ENCODE results near the gene RPS6KB2. TPM values are rescaled to one million over a fixed set of nuclear protein-coding genes. Genes with fewer than 3 reads are reported as not detected.

Gene RPS6KB2
- total and polyA plus RNA-seq, 9 of the 15 experiments (the other 6 are each of a cell fraction or from before 2014, with no cell fraction given), result 0.42 to 122 (median 82.6) TPM

DNA sequence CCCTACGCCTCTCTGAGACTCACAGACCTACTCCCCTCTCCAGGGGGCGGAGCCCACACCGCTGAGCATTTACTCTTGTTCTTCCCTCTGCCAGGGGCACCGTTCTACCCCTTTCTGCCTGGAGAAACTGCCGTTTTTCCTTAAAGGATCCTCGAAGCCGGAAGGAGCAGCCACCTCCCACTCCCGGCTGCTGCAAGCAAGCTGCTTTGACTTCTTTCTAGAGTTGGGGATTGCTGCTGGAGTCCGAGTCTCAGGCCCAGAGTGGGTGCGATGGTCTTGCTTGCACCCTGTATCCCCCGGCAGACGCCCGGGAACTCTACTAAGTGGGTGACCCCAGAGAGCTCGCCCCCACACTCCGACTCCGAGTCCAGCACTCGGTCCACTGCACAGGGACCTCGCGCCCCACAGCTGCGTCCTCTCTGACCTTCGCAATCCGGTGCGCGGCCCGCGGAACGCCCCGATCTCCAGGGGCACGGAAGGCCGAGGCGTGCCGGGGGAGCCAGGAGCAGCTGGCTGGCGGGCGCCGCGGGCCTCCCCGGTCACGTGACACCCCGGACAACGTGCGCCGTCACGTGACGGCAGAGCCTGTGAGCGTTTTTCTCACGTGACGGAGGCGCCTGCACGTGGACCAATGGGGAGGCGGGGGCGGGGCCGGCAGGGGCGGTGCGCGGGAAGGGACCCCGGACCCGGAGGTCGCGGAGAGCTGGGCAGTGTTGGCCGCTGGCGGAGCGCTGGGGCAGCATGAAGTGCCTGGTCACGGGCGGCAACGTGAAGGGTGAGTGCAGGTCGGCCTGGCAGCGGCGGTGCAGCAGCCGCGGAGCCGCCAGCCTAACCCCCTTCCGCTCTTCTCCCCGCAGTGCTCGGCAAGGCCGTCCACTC lies 36.8 kb upstream of the RPS6KB2 start, which contains the start of gene RAD9A (continued):
- TF ChIP-seq ZNF507 (tag; conservative IDR thresholded peaks at IDR 0.05) (no peak), SAFB (IDR thresholded peaks at IDR 0.05; ENCODE audit: borderline replicate concordance, low read depth, low read length) (no peak), NFATC3 (IDR thresholded peaks at IDR 0.05) (no peak), ZNF780A (CRISPR knock-in tag; IDR thresholded peaks at IDR 0.05) (no peak), HCFC1 (IDR thresholded peaks at IDR 0.05; ENCODE audit: low read depth, low read length) (peak; percentile 66), ZNF384 (IDR thresholded peaks at IDR 0.05; ENCODE audit: low read depth, low read length) (no peak), TEAD1 (CRISPR knock-in tag; IDR thresholded peaks at IDR 0.05) (peak; percentile 15 to 89; a peak in 2 of 4 replicates), PHF21A (IDR thresholded peaks at IDR 0.05; ENCODE audit: borderline replicate concordance, low read depth) (no peak), EWSR1 (IDR thresholded peaks at IDR 0.05; ENCODE audit: borderline replicate concordance, low read depth, partially characterized antibody) (no peak), ZNF311 (CRISPR knock-in tag; IDR thresholded peaks at IDR 0.05) (no peak), CBFA2T3 (IDR thresholded peaks at IDR 0.05) (peak; percentile 30; the same call in 1 of the 2 replicates), C11orf30 (IDR thresholded peaks at IDR 0.05; ENCODE audit: low read depth) (peak; percentile 93), NFE2 (IDR thresholded peaks at IDR 0.05; ENCODE audit: low read depth) (no peak), NUFIP1 (IDR thresholded peaks at IDR 0.05; ENCODE audit: partially characterized antibody) (no peak), SMC3 (conservative IDR thresholded peaks at IDR 0.05; ENCODE audit: insufficient read depth, low read depth, low read length) (0 out of 2 replicates have a peak, but pooled peaks have one; percentile 1), MIER1 (IDR thresholded peaks at IDR 0.05; ENCODE audit: low read depth) (no peak), HMG20A (CRISPR knock-in tag; conservative IDR thresholded peaks at IDR 0.05) (no peak), MYC (IDR thresholded peaks at IDR 0.05; ENCODE audit: low read depth, low read length) (peak; percentile 95), MYC (CRISPR knock-in tag; IDR thresholded peaks at IDR 0.05; ENCODE audit: borderline replicate concordance, low read depth) (peak; percentile 61; the same call in 1 of the 2 replicates), GATA2 (CRISPR knock-in tag; IDR thresholded peaks at IDR 0.05) (no peak), ZC3H8 (IDR thresholded peaks at IDR 0.05) (no peak), BCL6 (CRISPR knock-in tag; IDR thresholded peaks at IDR 0.05) (no peak)
- TF ChIP-seq, protein P1, sequence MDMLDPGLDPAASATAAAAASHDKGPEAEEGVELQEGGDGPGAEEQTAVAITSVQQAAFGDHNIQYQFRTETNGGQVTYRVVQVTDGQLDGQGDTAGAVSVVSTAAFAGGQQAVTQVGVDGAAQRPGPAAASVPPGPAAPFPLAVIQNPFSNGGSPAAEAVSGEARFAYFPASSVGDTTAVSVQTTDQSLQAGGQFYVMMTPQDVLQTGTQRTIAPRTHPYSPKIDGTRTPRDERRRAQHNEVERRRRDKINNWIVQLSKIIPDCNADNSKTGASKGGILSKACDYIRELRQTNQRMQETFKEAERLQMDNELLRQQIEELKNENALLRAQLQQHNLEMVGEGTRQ (CRISPR knock-in tag; IDR thresholded peaks at IDR 0.05), result peak; percentile 99
- TF ChIP-seq, protein P2, sequence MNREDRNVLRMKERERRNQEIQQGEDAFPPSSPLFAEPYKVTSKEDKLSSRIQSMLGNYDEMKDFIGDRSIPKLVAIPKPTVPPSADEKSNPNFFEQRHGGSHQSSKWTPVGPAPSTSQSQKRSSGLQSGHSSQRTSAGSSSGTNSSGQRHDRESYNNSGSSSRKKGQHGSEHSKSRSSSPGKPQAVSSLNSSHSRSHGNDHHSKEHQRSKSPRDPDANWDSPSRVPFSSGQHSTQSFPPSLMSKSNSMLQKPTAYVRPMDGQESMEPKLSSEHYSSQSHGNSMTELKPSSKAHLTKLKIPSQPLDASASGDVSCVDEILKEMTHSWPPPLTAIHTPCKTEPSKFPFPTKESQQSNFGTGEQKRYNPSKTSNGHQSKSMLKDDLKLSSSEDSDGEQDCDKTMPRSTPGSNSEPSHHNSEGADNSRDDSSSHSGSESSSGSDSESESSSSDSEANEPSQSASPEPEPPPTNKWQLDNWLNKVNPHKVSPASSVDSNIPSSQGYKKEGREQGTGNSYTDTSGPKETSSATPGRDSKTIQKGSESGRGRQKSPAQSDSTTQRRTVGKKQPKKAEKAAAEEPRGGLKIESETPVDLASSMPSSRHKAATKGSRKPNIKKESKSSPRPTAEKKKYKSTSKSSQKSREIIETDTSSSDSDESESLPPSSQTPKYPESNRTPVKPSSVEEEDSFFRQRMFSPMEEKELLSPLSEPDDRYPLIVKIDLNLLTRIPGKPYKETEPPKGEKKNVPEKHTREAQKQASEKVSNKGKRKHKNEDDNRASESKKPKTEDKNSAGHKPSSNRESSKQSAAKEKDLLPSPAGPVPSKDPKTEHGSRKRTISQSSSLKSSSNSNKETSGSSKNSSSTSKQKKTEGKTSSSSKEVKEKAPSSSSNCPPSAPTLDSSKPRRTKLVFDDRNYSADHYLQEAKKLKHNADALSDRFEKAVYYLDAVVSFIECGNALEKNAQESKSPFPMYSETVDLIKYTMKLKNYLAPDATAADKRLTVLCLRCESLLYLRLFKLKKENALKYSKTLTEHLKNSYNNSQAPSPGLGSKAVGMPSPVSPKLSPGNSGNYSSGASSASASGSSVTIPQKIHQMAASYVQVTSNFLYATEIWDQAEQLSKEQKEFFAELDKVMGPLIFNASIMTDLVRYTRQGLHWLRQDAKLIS (CRISPR knock-in tag; IDR thresholded peaks at IDR 0.05), result no peak

All from K562 (cell line).